DMS153 treated with DMSO at 0.1 percent for 48 hours (cell line): ENCODE measurements around the gene DYRK1A.

Experiments used
- DNase-seq: peaks from one replicate; lab custom pipeline; 2025; ENCODE audit not compliant: unreplicated experiment; lab: John Stamatoyannopoulos, UW

Gene DYRK1A

GRCh38 chr21:37415939-37416338 lies 49.4 kb downstream of the DYRK1A start:
- DNase-seq: no peak

GRCh38 chr21:37416914-37417313 lies 50.3 kb downstream of the DYRK1A start:
- no peak for DNase-seq

GRCh38 chr21:37419228-37419906 lies 52.8 kb downstream of the DYRK1A start:
- no peak for DNase-seq

GRCh38 chr21:37421306-37421705 lies 54.7 kb downstream of the DYRK1A start:
- no peak for DNase-seq

GRCh38 chr21:37422382-37422781 lies 55.8 kb downstream of the DYRK1A start:
- no peak for DNase-seq

- DNase-seq: no peak
Observed at GRCh38 chr21:37423103-37423502, 56.5 kb downstream of the DYRK1A start.

GRCh38 chr21:37424396-37424795 lies 57.8 kb downstream of the DYRK1A start:
- no peak for DNase-seq

GRCh38 chr21:37425001-37425400 lies 58.4 kb downstream of the DYRK1A start:
- DNase-seq: no peak

- no peak for DNase-seq
Observed at GRCh38 chr21:37425684-37426083, 59.1 kb downstream of the DYRK1A start.

GRCh38 chr21:37427221-37427620 lies 60.6 kb downstream of the DYRK1A start:
- DNase-seq: no peak

- no peak for DNase-seq
Observed at GRCh38 chr21:37429356-37429755, 62.8 kb downstream of the DYRK1A start.

GRCh38 chr21:37430184-37430821 lies 63.7 kb downstream of the DYRK1A start:
- no peak for DNase-seq

GRCh38 chr21:37431243-37431642 lies 64.7 kb downstream of the DYRK1A start:
- no peak for DNase-seq

GRCh38 chr21:37432710-37433455 lies 66.3 kb downstream of the DYRK1A start:
- no peak for DNase-seq

GRCh38 chr21:37433456-37433840 lies 66.9 kb downstream of the DYRK1A start:
- DNase-seq: no peak

GRCh38 chr21:37435120-37435519 lies 68.5 kb downstream of the DYRK1A start:
- no peak for DNase-seq

- DNase-seq: no peak
Observed at GRCh38 chr21:37435711-37436110, 69.1 kb downstream of the DYRK1A start.

- no peak for DNase-seq
Observed at GRCh38 chr21:37436174-37436573, 69.6 kb downstream of the DYRK1A start.

- DNase-seq: no peak
Observed at GRCh38 chr21:37437376-37438080, 71.0 kb downstream of the DYRK1A start.

- DNase-seq: no peak
Observed at GRCh38 chr21:37443683-37444082, 77.1 kb downstream of the DYRK1A start.

GRCh38 chr21:37445228-37445627 lies 78.7 kb downstream of the DYRK1A start:
- no peak for DNase-seq

- no peak for DNase-seq
Observed at GRCh38 chr21:37446552-37446951, 80.0 kb downstream of the DYRK1A start.
